ENCODE measurements around the gene LAMC2.
"Not testable (repeated sequence)": the region's sequence is repeated elsewhere in the genome, so short reads cannot be mapped to it uniquely, and the experiment has no call there.

Gene LAMC2

DNA sequence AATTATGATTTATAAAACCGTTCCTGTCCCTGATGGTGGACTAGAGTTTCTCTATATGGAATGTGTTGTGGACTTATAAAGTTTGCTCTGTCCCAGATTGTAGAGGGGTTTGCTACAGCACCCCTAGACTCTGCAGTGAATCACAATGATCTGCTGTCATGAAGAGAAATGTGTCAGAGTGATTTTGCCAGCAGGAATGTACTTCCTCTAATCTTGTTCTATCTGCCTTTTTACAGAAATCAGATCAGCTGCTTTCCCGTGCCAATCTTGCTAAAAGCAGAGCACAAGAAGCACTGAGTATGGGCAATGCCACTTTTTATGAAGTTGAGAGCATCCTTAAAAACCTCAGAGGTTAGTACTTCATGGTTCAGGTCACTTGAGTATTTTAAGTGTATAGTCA is 52.0 kb downstream of the LAMC2 start:
- DNase-seq (ENCODE audit: low read depth) = peak; percentile 56

- no peak for DNase-seq (ENCODE audit: low read depth)
These were observed 53.2 kb downstream of the LAMC2 start for GRCh38 chr1:183239220-183239742.

DNA sequence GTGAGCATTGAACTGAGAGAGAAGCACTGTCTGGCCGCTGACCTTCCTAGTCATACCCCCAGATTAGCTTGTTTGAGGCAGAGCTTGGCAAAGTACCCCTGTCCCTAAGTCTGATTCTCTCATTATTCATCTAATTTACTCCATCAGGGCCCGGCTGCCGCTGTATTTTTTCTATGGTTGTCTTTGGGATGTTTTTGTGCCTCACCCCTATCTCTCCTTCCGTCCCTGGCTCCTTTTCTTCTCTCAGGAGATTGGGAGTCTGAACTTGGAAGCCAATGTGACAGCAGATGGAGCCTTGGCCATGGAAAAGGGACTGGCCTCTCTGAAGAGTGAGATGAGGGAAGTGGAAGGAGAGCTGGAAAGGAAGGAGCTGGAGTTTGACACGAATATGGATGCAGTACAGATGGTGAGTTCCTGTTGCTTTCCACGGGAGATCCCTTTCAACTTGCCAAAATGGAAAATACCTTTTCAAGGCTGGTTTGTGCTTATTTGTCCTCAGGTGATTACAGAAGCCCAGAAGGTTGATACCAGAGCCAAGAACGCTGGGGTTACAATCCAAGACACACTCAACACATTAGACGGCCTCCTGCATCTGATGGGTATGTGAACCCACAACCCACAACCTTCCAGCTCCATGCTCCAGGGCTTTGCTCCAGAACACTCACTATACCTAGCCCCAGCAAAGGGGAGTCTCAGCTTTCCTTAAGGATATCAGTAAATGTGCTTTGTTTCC is 53.9 kb downstream of the LAMC2 start:
- DNase-seq (ENCODE audit: low read depth) = no peak

- no peak for DNase-seq (ENCODE audit: low read depth)
These were observed 54.4 kb downstream of the LAMC2 start for GRCh38 chr1:183240526-183240825.

- DNase-seq (ENCODE audit: low read depth) = not testable (repeated sequence)
These were observed 54.8 kb downstream of the LAMC2 start for GRCh38 chr1:183240853-183241252.

GRCh38 chr1:183241471-183241870 is 55.4 kb downstream of the LAMC2 start:
- DNase-seq (ENCODE audit: low read depth) = no peak

DNA sequence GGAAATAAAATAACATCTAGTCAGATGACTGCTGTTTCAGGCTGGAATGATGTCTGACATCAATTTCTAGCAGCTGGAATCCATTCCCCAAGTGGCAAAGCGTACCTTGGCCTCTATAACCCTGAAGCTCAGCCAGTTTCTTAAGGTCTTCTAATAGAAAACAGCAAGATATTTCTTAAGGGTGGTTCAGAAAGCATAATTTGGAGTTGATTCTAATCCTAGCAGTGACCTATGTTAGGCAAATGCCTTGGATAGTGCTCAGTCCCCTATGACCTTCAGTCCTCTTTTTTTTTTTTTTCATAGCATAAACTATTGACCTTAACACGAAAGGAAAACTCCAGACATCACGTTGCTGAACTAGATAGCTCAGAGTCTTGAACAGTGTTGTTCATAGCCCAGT is 56.5 kb downstream of the LAMC2 start:
- DNase-seq (ENCODE audit: low read depth) = no peak

GRCh38 chr1:183243161-183244050 is 57.3 kb downstream of the LAMC2 start:
- DNase-seq (ENCODE audit: low read depth) = no peak

GRCh38 chr1:183244466-183244865 is 58.4 kb downstream of the LAMC2 start:
- DNase-seq (ENCODE audit: low read depth) = no peak

GRCh38 chr1:183245357-183245756 is 59.3 kb downstream of the LAMC2 start:
- DNase-seq (ENCODE audit: low read depth) = no peak

DNA sequence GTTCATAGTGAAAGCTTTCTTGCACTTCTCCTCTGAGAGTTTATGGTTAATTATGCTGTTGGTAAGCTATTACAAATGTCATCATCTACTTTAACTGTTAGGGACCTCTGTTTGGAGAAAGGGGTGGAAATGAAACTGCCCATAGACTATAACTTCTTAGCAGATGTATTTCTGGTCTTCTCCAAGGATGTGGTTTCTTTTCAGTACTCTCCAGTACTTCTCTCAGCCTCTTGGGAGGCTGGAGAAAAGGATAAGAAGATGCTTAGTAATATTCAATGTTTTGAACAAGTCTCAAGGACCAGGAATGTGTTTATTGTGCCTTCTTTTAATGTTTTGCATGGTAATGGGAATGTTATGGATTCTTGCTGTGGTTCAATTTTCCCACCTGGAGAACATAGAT is 60.4 kb downstream of the LAMC2 start:
- DNase-seq (ENCODE audit: low read depth) = no peak

DNA sequence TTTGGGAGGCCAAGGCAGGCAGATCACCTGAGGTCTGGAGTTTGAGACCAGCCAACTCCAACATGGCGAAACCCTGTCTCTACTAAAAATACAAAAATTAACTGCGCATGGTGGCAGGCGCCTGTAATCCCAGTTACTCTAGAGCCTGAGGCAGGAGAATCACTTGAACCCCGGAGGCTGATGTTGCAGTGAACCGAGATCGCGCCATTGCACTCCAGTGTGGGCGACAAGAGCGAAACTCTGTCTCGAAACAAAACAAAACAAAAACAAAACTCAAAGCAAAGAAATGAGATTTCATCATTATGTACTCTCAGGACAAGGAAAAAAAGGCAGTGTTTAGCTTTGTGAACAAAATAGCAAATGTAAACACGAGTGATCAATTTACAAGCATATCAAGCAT is 61.0 kb downstream of the LAMC2 start:
- DNase-seq (ENCODE audit: low read depth) = no peak

- no peak for DNase-seq (ENCODE audit: low read depth)
These were observed 61.4 kb downstream of the LAMC2 start for GRCh38 chr1:183247484-183247883.

DNA sequence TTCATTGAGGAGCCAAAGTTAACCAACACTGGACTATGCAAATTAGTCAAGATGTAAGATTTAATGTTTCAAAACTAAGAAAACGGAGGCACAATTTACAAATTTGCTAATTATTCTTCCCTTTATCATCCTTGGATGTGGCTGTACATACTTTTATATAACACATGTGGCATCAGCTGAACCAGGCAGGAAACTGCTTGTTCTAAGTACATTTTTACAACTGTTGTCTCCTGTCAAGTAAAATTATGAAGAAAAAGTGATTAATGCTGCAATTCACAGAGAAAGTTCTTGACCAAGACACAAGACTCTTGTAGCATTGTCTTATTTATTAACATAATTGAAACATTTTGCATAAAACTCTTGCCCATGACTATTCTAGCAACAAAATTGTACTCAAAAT is 61.9 kb downstream of the LAMC2 start:
- DNase-seq (ENCODE audit: low read depth) = no peak

GRCh38 chr1:183248989-183249691 is 63.1 kb downstream of the LAMC2 start:
- no peak for DNase-seq (ENCODE audit: low read depth)

DNA sequence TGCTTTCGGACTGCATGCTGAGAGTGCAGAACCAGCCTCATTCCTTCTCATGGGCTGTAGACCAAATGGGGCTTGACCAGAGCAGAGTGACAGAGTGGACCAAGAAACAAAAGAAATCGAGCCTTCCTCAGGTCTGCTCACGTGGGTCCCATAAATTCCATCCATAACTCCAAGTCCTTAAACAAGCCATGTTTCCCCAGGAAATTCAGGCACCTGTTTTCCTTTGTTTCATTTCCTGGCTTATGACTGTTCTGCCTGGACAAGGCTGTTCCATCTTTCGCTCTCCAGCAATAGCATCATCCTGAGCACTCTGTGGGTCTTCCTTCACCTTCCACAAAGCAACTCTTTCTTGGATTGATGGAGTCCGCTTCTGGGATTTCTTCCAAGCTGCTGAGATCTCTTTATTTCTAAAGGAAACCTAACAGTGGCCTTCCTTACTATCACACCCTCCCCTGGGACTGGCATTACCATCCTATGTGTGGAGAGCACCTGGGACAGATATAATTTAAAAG is 63.9 kb downstream of the LAMC2 start:
- DNase-seq (ENCODE audit: low read depth) = no peak

GRCh38 chr1:183251101-183251958 is 65.3 kb downstream of the LAMC2 start:
- no peak for DNase-seq (ENCODE audit: low read depth)

DNA sequence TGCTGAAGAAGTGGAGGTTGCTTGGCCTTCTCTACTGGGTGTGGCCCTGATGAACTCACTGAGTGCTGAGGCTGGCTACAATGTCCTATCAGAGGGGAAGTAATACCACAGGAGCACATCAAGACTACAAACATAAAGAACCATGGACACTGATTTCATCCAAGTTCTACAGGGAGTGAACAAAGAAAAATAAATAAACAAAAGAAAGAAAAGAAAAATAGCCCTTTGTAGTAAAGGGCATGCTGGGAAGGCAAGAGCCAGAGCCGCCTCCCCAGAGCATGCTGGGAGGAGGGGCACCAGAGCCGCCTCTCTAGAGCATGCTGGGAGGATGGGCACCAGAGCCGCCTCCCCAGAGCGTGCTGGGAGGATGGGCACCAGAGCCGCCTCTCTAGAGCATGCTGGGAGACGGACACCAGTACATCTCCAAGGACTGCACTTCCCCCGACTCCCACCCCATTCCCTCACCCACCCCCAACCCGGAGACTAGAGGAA is 65.9 kb downstream of the LAMC2 start:
- DNase-seq (ENCODE audit: low read depth) = no peak

DNA sequence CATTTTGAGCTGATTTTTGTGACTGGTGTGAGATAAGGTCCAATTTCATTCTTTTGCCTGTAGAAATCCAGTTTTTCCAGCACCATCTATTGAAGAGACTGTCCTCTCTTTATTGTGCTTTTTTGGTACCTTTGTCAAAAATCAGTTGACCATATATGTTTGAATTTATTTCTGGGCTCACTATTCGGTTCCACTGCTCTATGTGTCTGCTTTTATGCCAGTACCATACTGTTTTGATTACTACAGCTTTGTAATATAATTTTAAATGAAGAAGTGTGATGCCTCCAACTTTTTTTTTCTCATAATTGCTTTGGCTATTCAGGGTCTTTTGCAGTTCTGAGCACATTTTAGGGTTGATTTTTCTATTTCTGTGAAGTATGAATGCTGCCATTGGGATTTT is 69.0 kb downstream of the LAMC2 start:
- DNase-seq (ENCODE audit: low read depth) = no peak

DNA sequence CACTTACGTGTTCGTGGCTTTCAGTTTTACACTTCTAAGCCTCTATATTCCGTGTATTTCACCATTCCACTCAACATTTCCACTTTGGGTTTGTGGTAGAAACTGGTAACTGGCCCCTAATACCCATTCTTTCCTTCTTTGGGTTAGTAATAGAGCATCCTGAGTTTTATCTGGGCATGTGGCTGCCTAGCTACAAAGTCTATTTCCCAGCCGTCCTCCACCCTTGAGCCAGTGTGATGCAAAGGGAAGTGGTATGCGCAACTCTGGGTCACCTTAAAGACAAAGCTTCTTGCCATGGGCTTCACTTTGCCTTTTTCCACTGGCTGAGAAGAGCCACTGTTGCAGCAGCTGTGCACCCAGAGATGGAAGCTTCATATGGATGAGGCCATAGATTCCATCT is 73.9 kb downstream of the LAMC2 start:
- DNase-seq (ENCODE audit: low read depth) = no peak

DNA sequence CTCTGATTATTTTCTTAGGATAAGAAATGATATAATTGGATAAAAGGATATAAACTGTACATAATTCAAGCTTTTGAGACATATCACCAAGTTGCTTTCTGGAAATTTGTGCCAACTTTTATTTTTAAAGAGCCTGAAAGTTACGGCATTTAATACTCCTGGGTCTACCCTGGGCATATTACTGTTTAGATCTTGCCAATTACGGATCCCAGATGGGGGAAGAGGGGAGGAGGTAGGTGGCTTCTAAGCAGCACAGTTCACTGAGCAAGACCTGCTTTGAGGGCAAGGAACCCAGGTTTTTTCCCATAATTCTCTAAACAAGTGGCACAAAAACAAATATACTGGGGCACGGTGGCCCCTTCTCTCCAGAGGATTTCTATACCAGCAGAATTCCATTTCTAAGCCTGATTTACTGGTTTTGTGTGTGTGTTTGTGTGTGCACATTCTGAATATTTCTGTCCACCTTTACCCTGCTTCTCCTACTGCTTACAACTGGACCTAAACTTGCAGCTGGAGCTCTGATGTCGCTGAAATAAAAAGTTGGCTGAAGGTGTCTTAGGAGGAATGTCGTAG is 76.7 kb downstream of the LAMC2 start:
- DNase-seq (ENCODE audit: low read depth) = no peak

Measured in HS-5 (cell line).